ENCODE measurements around the gene FSTL5. TPM values are rescaled to one million over a fixed set of nuclear protein-coding genes. Genes with fewer than 3 reads are reported as not detected.

FSTL5 gene
- total and polyA plus RNA-seq, 2 of the 8 experiments (the other 6 are each of a cell fraction or from before 2014, with no cell fraction given), result 0.09 to 0.32 TPM

- WGBS, 2 experiments (ENCODE audit: extremely low coverage in 1 of 2, insufficient coverage in 1 of 2, insufficient read length in 1 of 2, insufficient replicate concordance in 2 of 2, low coverage in 1 of 2, low lambda C conversion rate in 2 of 2, missing lambda C conversion rate in 1 of 2), result 82% methylated on average over 2 of the region's 2 CpGs; no CpG with 5 or more reads in 1 of the 2 experiments
- Histone ChIP-seq H2BK15ac (ENCODE audit: low read length) (no peak overlapping the region), H3K9ac (replicated peaks in 1 of 4; ENCODE audit: extremely low read depth in 1 of 4, low read depth in 3 of 4, low read length in 3 of 4) (no peak overlapping the region), H3K4me3 (ENCODE audit: extremely low read depth in 1 of 4, insufficient read depth in 2 of 4, low read depth in 3 of 4, low read length in 4 of 4) (no peak overlapping the region), H4K5ac (ENCODE audit: insufficient read length, low read depth, low read length) (no peak overlapping the region), H3K4ac (replicated peaks; ENCODE audit: insufficient read length, low read depth, low read length) (no peak overlapping the region), H4K8ac (ENCODE audit: extremely low read depth, insufficient read depth, low read length) (no peak overlapping the region), H2BK12ac (ENCODE audit: low read depth, low read length) (no peak overlapping the region), H3K23me2 (ENCODE audit: low read depth, low read length) (no peaks in the 10 kb centered on the region), H2BK5ac (ENCODE audit: low read depth, low read length) (no peak overlapping the region), H2AFZ (ENCODE audit: low read length) (no peak overlapping the region), H3K56ac (replicated peaks; ENCODE audit: insufficient read length, low read depth, low read length) (no peak overlapping the region), H3K27ac (ENCODE audit: low read depth, low read length) (no peak overlapping the region), H3K4me1 (replicated peaks in 1 of 4; ENCODE audit: control insufficient read depth in 3 of 4, insufficient read depth in 4 of 4, low read length in 3 of 4) (no peaks in the 10 kb centered on the region), H3K18ac (ENCODE audit: extremely low read depth, low read length) (no peak overlapping the region), H3K79me1 (ENCODE audit: low read depth, low read length) (no peaks in the 10 kb centered on the region), H3K36me3 (ENCODE audit: control insufficient read depth in 2 of 4, insufficient read depth in 4 of 4, low read length in 3 of 4) (no peaks in the 10 kb centered on the region), H3K23ac (ENCODE audit: insufficient read length) (no peak overlapping the region), H4K20me1 (replicated peaks in 1 of 2; ENCODE audit: control insufficient read depth in 1 of 2, insufficient read depth in 2 of 2, low read length in 2 of 2) (no peaks in the 10 kb centered on the region), H3K9me3 (ENCODE audit: insufficient read depth in 2 of 2, low read depth in 1 of 2, low read length in 1 of 2) (no peaks in the 10 kb centered on the region; a peak in 1 of 4 replicates), H2BK120ac (replicated peaks; ENCODE audit: low read depth, low read length) (no peak overlapping the region), H3K4me2 (ENCODE audit: insufficient read depth in 1 of 2, low read depth in 2 of 2, low read length in 2 of 2) (no peak overlapping the region), H2BK20ac (ENCODE audit: low read length) (no peak overlapping the region), H2AK5ac (ENCODE audit: low read depth, low read length) (no peak overlapping the region), H3K79me2 (ENCODE audit: control insufficient read depth in 1 of 2, insufficient read depth in 2 of 2, low read length in 2 of 2) (no peaks in the 10 kb centered on the region), H3K14ac (ENCODE audit: insufficient read length) (no peak overlapping the region), H3K27me3 (replicated peaks in 1 of 4; ENCODE audit: control insufficient read depth in 3 of 4, extremely low read depth in 1 of 4, insufficient read depth in 3 of 4, low read length in 3 of 4) (no peaks in the 10 kb centered on the region), H4K91ac (replicated peaks; ENCODE audit: insufficient read length, low read length) (no peak overlapping the region)
- DNase-seq (ENCODE audit: low read depth in 1 of 2, low spot score in 2 of 2), result no peak
- no peak for FAIRE-seq
- TF ChIP-seq SIN3A (conservative IDR thresholded peaks at IDR 0.05 in 1 of 2, IDR thresholded peaks at IDR 0.05 in 1 of 2; ENCODE audit: low read depth in 1 of 2, low read length in 2 of 2), result no peak
- no peak for TF ChIP-seq PHF8 (conservative IDR thresholded peaks at IDR 0.05; ENCODE audit: low read depth, low read length)
- no peak for TF ChIP-seq RFX5 (IDR thresholded peaks at IDR 0.05; ENCODE audit: borderline replicate concordance, low read depth, low read length)
- TF ChIP-seq, protein P1, sequence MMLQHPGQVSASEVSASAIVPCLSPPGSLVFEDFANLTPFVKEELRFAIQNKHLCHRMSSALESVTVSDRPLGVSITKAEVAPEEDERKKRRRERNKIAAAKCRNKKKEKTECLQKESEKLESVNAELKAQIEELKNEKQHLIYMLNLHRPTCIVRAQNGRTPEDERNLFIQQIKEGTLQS (IDR thresholded peaks at IDR 0.05; ENCODE audit: insufficient read depth, low read depth, low read length), result no peak
- TF ChIP-seq JUN (IDR thresholded peaks at IDR 0.05; ENCODE audit: low read depth, low read length), result no peak
- no peak for TF ChIP-seq CEBPB (IDR thresholded peaks at IDR 0.05; ENCODE audit: low read depth, low read length)
- no peak for TF ChIP-seq SP4 (IDR thresholded peaks at IDR 0.05; ENCODE audit: low read length)
- POLR2A ChIA-PET (ENCODE audit: partially characterized antibody), result no interaction called here
- CTCF ChIA-PET (ENCODE audit: partially characterized antibody), result interaction anchor here (0.7 kb wide), 1 partner anchor 977 kb away, joined by 3 read pairs; no protein-coding TSS in a partner anchor
Measured at GRCh38 chr4:161438096-161438495, 725.7 kb downstream of the FSTL5 start.

All from H1 (cell line).